AG09319 (cell line): ENCODE data around the gene RPH3AL.

Source experiments
- DNase-seq: peaks from one replicate; pipeline ENCODE4 v3.0.0-alpha.2; 2010; ENCODE audit warnings: low read depth; ENCODE audit errors: extremely low read depth
- CTCF ChIP-seq: IDR thresholded peaks from 2 replicates; pipeline ENCODE4 v1.5.1; 2011; ENCODE audit warnings: low read depth, mild to moderate bottlenecking, inconsistent platforms, low read length, moderate library complexity

Gene RPH3AL

GRCh38 chr17:181245-182049, 171.2 kb downstream of the RPH3AL start, which contains the start of gene DOC2B:
DOC2B (minus strand) TSS chr17:181650; CDS start chr17:181479, 171 bp downstream.
- no peak for TF ChIP-seq CTCF
- no peak for DNase-seq

GRCh38 chr17:180381-181244, 172.0 kb downstream of the RPH3AL start:
- TF ChIP-seq CTCF = no peak
- no peak for DNase-seq

GRCh38 chr17:179781-180380, 172.7 kb downstream of the RPH3AL start:
- TF ChIP-seq CTCF = no peak
- DNase-seq = no peak

- TF ChIP-seq CTCF = no peak
- no peak for DNase-seq
Measured at GRCh38 chr17:179066-179432, 173.6 kb downstream of the RPH3AL start.

GRCh38 chr17:178292-179065, 174.1 kb downstream of the RPH3AL start:
- TF ChIP-seq CTCF = no peak
- DNase-seq = no peak

GRCh38 chr17:177762-178161, 174.8 kb downstream of the RPH3AL start:
- TF ChIP-seq CTCF = no peak
- no peak for DNase-seq
